Activated CD4-positive, alpha-beta T cell treated with anti-CD3 and anti-CD28 coated beads, Interleukin-2, amount 10 ng/mL, durations not matched to agents 24 days and 14 days (primary cell): Measurements from ENCODE around the gene WFDC12. TPM values are rescaled to one million over a fixed set of nuclear protein-coding genes. Genes with fewer than 3 reads are reported as not detected.

Source experiments
- total RNA-seq: library from RNA; stranded (reverse); gene quantifications from 2 replicates; pipeline ENCODE4 v1.2.3, GENCODE V29; 2022

WFDC12 gene
- total RNA-seq, 1 donor from 2014 or later, result not detected

Other genes starting within 250 kb of the WFDC12 start
- gene YWHAB, start 238.8 kb downstream of the WFDC12 start, total RNA-seq, result 241 and 243 TPM in 2 replicates
- gene PABPC1L, start 214.4 kb downstream of the WFDC12 start, total RNA-seq, result 96.9 and 103 TPM in 2 replicates
- 63.4 and 64.5 TPM in 2 replicates for gene TOMM34, start 164.1 kb downstream of the WFDC12 start, total RNA-seq
- 141 and 143 TPM in 2 replicates for gene STK4, start 158.0 kb downstream of the WFDC12 start, total RNA-seq
- gene KCNS1, start 23.3 kb downstream of the WFDC12 start, total RNA-seq, result 0.30 and 0.47 TPM in 2 replicates
- not detected in 2 replicates for gene WFDC5, start 9.3 kb downstream of the WFDC12 start, total RNA-seq
- gene PI3, start 50.4 kb upstream of the WFDC12 start, total RNA-seq, result not detected in 2 replicates
- not detected in 2 replicates for gene SEMG1, start 82.6 kb upstream of the WFDC12 start, total RNA-seq
- gene SEMG2, start 96.9 kb upstream of the WFDC12 start, total RNA-seq, result not detected in 2 replicates
- not detected in 2 replicates for gene SLPI, start 130.1 kb upstream of the WFDC12 start, total RNA-seq
- gene RBPJL, start 182.4 kb upstream of the WFDC12 start, total RNA-seq, result not detected in 2 replicates
- 1.2 and 1.5 TPM in 2 replicates for gene MATN4, start 183.8 kb upstream of the WFDC12 start, total RNA-seq
- 177 and 185 TPM in 2 replicates for gene SDC4, start 224.0 kb upstream of the WFDC12 start, total RNA-seq
- gene SYS1, start 238.7 kb upstream of the WFDC12 start, total RNA-seq, result 24.4 and 26.2 TPM in 2 replicates